Astrocyte (in vitro differentiated cells and primary cell): Measurements from ENCODE around the gene SLC25A21. TPM values are rescaled to one million over a fixed set of nuclear protein-coding genes. Genes with fewer than 3 reads are reported as not detected.

Source experiments
- DNase-seq: peaks from one replicate; pipeline ENCODE4 v3.0.0-alpha.2; 2010; ENCODE audit warnings: low read depth
- FAIRE-seq: peaks from 2 replicates; lab custom pipeline; 2011; peaks lifted over from hg19 to GRCh38; lab: Jason Lieb, UNC
- H2AFZ ChIP-seq: 2 replicates; pipeline ENCODE4 v1.6.0; 2012; ENCODE audit warnings: low read depth, low read length, inconsistent platforms
- H3K27ac ChIP-seq: 2 replicates; pipeline ENCODE4 v1.5.1; 2011; ENCODE audit warnings: low read depth, low read length, inconsistent platforms
- H3K27me3 ChIP-seq: 2 replicates; pipeline ENCODE4 v1.6.0; 2011; ENCODE audit warnings: low read length, inconsistent platforms; ENCODE audit not compliant: insufficient read depth
- H3K36me3 ChIP-seq: 2 replicates; pipeline ENCODE4 v1.5.1; 2011; ENCODE audit warnings: low read length, inconsistent platforms; ENCODE audit not compliant: insufficient read depth
- H3K4me1 ChIP-seq: 2 replicates; pipeline ENCODE4 v1.5.1; 2011; ENCODE audit warnings: low read length, inconsistent platforms; ENCODE audit not compliant: insufficient read depth
- H3K4me2 ChIP-seq: 2 replicates; pipeline ENCODE4 v1.6.0; 2012; ENCODE audit warnings: low read length, inconsistent platforms
- H3K4me3 ChIP-seq: 2 replicates; pipeline ENCODE4 v1.5.1; 2011; ENCODE audit warnings: low read depth, mild to moderate bottlenecking, low read length, inconsistent platforms; ENCODE audit not compliant: insufficient read depth
- H3K79me2 ChIP-seq: 2 replicates; pipeline ENCODE4 v1.6.0; 2012; ENCODE audit warnings: mild to moderate bottlenecking, low read length, inconsistent platforms; ENCODE audit not compliant: insufficient read depth
- H3K9ac ChIP-seq: 2 replicates; pipeline ENCODE4 v1.6.0; 2012; ENCODE audit warnings: mild to moderate bottlenecking, low read length, inconsistent platforms
- H3K9me3 ChIP-seq: 2 replicates; pipeline ENCODE4 v1.5.1; 2012; ENCODE audit warnings: low read depth, mild to moderate bottlenecking, low read length, inconsistent platforms; ENCODE audit not compliant: insufficient read depth
- H4K20me1 ChIP-seq: 2 replicates; pipeline ENCODE4 v1.6.0; 2012; ENCODE audit warnings: low read length, inconsistent platforms; ENCODE audit not compliant: insufficient read depth
- H3K27ac Mint-ChIP-seq: one replicate; pipeline ENCODE4 v1.8.0; 2021; ENCODE audit warnings: mild to moderate bottlenecking, mixed read lengths; ENCODE audit not compliant: unreplicated experiment
- H3K27me3 Mint-ChIP-seq: one replicate; pipeline ENCODE4 v1.8.0; 2021; ENCODE audit warnings: low read depth, mixed read lengths; ENCODE audit not compliant: unreplicated experiment
- H3K36me3 Mint-ChIP-seq: one replicate; pipeline ENCODE4 v1.8.0; 2021; ENCODE audit warnings: low read depth, mixed read lengths; ENCODE audit not compliant: unreplicated experiment
- H3K4me1 Mint-ChIP-seq: one replicate; pipeline ENCODE4 v1.8.0; 2021; ENCODE audit warnings: low read depth, mixed read lengths; ENCODE audit not compliant: unreplicated experiment
- H3K4me3 Mint-ChIP-seq: one replicate; pipeline ENCODE4 v1.8.0; 2021; ENCODE audit warnings: mild to moderate bottlenecking, moderate library complexity, mixed read lengths; ENCODE audit not compliant: unreplicated experiment
- H3K9me3 Mint-ChIP-seq: one replicate; pipeline ENCODE4 v1.8.0; 2021; ENCODE audit warnings: mild to moderate bottlenecking, mixed read lengths; ENCODE audit not compliant: unreplicated experiment
- EZH2 ChIP-seq: IDR thresholded peaks from 2 replicates; pipeline ENCODE4 v1.6.1; 2012; ENCODE audit warnings: mild to moderate bottlenecking, low read length, inconsistent platforms; ENCODE audit not compliant: insufficient read depth
- total RNA-seq: library from RNA; stranded (reverse); gene quantifications from 2 replicates; pipeline ENCODE4 v1.2.1, GENCODE V29; 2021
- TF ChIP-seq, protein P1 (sequence below): IDR thresholded peaks from 2 replicates; pipeline ENCODE4 v1.5.1; 2011; ENCODE audit warnings: low read depth, mild to moderate bottlenecking, inconsistent platforms, low read length, moderate library complexity; ENCODE audit not compliant: insufficient read depth

Gene SLC25A21
- total RNA-seq, 1 donor from 2014 or later = 1.5 TPM

DNA sequence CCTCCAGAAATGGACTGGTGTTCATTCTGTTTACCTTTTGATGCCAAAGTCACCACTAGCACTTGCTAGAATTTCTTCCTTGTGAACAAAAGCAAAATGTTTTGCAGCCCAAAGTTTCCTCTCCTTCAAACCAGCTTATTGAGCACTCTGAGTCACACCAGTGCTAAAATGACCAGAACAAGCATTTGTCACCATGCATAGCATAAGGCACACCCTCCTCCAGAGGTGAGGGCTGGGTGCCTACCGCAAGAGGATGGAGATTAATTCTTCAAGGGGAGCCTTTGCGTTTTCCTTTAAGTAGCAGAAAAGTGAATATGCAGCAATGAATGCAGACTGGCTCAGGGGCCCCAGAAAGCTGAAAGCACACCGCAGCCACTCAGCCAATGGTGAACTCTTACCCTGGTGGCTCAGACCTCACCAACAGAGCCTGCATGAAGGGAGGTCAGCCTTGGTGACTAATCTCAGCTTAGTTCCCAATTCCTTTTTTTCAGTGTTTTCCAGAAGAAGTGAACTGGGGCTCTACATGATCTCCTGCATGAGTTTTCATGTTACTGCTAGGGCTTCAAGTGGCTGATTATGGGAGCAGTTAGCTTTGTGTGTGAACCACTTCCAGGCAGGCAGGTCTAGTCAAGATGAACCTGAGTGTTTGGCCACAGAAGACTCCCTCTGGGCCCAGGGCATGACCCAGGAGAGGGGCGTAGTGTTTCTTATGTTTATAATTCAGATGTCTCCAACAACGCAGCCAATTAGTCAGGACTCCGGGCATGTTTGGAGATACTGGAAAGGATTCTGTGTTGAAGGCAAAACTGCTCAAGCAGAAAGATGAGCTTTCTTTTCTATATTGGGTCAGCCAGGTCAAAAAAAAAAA is 414.4 kb downstream of the SLC25A21 start:
- Histone ChIP-seq H3K27ac (no peak overlapping the region), H3K36me3 (no peaks in the 10 kb centered on the region), H3K9me3 (no peaks in the 10 kb centered on the region), H2AFZ (no peak overlapping the region), H3K27me3 (no peaks in the 10 kb centered on the region), H3K79me2 (no peaks in the 10 kb centered on the region), H3K4me3 (no peak overlapping the region), H3K4me1 (no peaks in the 10 kb centered on the region), H3K9ac (no peak overlapping the region), H3K4me2 (no peak overlapping the region), H4K20me1 (no peaks in the 10 kb centered on the region)
- H3K27me3 Mint-ChIP-seq = peaks cover 3% of the 10 kb centered on the region
- no peaks in the 10 kb centered on the region for H3K36me3 Mint-ChIP-seq
- H3K4me1 Mint-ChIP-seq = peaks cover 4% of the 10 kb centered on the region
- H3K4me3 Mint-ChIP-seq = no peak overlapping the region
- no peaks in the 10 kb centered on the region for H3K9me3 Mint-ChIP-seq
- no peak for TF ChIP-seq EZH2
- TF ChIP-seq, protein P1, sequence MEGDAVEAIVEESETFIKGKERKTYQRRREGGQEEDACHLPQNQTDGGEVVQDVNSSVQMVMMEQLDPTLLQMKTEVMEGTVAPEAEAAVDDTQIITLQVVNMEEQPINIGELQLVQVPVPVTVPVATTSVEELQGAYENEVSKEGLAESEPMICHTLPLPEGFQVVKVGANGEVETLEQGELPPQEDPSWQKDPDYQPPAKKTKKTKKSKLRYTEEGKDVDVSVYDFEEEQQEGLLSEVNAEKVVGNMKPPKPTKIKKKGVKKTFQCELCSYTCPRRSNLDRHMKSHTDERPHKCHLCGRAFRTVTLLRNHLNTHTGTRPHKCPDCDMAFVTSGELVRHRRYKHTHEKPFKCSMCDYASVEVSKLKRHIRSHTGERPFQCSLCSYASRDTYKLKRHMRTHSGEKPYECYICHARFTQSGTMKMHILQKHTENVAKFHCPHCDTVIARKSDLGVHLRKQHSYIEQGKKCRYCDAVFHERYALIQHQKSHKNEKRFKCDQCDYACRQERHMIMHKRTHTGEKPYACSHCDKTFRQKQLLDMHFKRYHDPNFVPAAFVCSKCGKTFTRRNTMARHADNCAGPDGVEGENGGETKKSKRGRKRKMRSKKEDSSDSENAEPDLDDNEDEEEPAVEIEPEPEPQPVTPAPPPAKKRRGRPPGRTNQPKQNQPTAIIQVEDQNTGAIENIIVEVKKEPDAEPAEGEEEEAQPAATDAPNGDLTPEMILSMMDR = no peak
- no peak for DNase-seq
- H3K27ac Mint-ChIP-seq = no peak overlapping the region
- no peak for FAIRE-seq

DNA sequence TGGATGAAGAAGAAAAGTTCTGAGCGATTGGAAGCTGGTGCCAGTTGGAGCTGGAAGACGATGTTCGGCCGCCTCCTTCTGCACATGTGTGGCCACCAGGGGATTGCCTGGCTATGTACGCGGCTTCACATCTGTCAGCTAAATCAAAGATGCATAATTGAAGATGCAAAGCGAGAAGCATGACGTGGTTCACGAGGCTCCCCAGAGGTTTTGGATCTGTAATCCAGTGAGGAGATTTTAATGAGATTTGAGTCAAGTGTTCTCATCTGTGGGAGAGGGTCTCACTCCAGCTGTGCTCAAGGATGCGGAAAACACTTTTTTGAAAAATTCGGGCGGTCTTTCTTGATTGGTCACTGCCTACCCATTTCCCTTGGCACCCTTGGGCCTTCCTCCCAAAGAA is 416.2 kb downstream of the SLC25A21 start:
- TF ChIP-seq, protein P1 = no peak
- TF ChIP-seq EZH2 = no peak
- Histone ChIP-seq H3K9me3 (no peaks in the 10 kb centered on the region), H3K4me3 (no peak overlapping the region), H3K4me1 (no peaks in the 10 kb centered on the region), H3K27me3 (no peaks in the 10 kb centered on the region), H4K20me1 (no peaks in the 10 kb centered on the region), H3K4me2 (no peak overlapping the region), H3K36me3 (no peaks in the 10 kb centered on the region), H3K9ac (no peak overlapping the region), H2AFZ (no peak overlapping the region), H3K79me2 (no peaks in the 10 kb centered on the region), H3K27ac (no peak overlapping the region)
- Mint-ChIP-seq H3K4me3 (no peak overlapping the region), H3K27me3 (peaks cover 3% of the 10 kb centered on the region), H3K9me3 (no peaks in the 10 kb centered on the region), H3K27ac (no peak overlapping the region), H3K36me3 (no peaks in the 10 kb centered on the region), H3K4me1 (peaks cover 4% of the 10 kb centered on the region)
- FAIRE-seq (no peak), DNase-seq (no peak)

DNA sequence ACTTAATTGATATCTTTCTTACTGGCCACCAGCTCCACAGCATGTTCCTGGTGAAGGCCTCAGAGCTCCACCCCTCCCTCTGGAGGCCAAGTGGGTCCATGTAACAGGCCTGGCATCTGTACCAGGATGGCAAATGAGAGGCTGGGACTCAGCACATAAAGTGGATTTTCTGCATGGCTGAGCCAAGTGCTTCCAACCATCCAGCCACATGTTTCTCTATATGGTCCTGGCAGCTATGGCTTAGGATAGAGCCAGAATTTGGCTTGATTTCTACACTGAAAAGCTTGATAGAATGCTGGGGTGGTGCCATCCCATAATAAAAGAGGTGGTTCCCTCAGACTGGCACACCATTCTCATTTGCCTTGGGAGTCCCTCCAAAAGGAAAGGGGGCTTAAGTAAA is 416.6 kb downstream of the SLC25A21 start:
- H3K4me1 Mint-ChIP-seq = peaks cover 4% of the 10 kb centered on the region
- H3K4me3 Mint-ChIP-seq = no peak overlapping the region
- H3K36me3 ChIP-seq = no peaks in the 10 kb centered on the region
- H4K20me1 ChIP-seq = no peaks in the 10 kb centered on the region
- no peaks in the 10 kb centered on the region for H3K27me3 ChIP-seq
- TF ChIP-seq EZH2 = no peak
- TF ChIP-seq, protein P1 = no peak
- no peaks in the 10 kb centered on the region for H3K9me3 ChIP-seq
- peaks cover 3% of the 10 kb centered on the region for H3K27me3 Mint-ChIP-seq
- no peak overlapping the region for H3K27ac ChIP-seq
- no peaks in the 10 kb centered on the region for H3K4me1 ChIP-seq
- H3K4me2 ChIP-seq = no peak overlapping the region
- H3K4me3 ChIP-seq = no peak overlapping the region
- no peaks in the 10 kb centered on the region for H3K9me3 Mint-ChIP-seq
- H3K27ac Mint-ChIP-seq = no peak overlapping the region
- H2AFZ ChIP-seq = no peak overlapping the region
- no peak for DNase-seq
- no peaks in the 10 kb centered on the region for H3K79me2 ChIP-seq
- no peak overlapping the region for H3K9ac ChIP-seq
- no peaks in the 10 kb centered on the region for H3K36me3 Mint-ChIP-seq
- no peak for FAIRE-seq
